ENCODE data around the gene MRPS30.
"Not testable (repeated sequence)": the region's sequence is repeated elsewhere in the genome, so short reads cannot be mapped to it uniquely, and the experiment has no call there.

The MRPS30 gene

GRCh38 chr5:44808435-44809214 is at the start of gene MRPS30:
Gene MRPS30 (plus strand): TSS chr5:44808947. CDS start chr5:44808963, 16 bp downstream.
- DNase-seq: peak; percentile 71 to 96 (median 91)

- no peak for DNase-seq
These were observed 39.4 kb upstream of the MRPS30 start for GRCh38 chr5:44769200-44769876.

GRCh38 chr5:44769877-44770209 is 38.9 kb upstream of the MRPS30 start:
- no peak for DNase-seq

GRCh38 chr5:44770780-44771717 is 37.7 kb upstream of the MRPS30 start:
- no peak for DNase-seq

GRCh38 chr5:44772397-44772796 is 36.4 kb upstream of the MRPS30 start:
- DNase-seq: not testable (repeated sequence)

- peak in 2 of 6 experiments; percentile 11 to 22 for DNase-seq
These were observed 34.4 kb upstream of the MRPS30 start for GRCh38 chr5:44774279-44774880.

- DNase-seq: no peak
These were observed 29.6 kb upstream of the MRPS30 start for GRCh38 chr5:44779167-44779566.

GRCh38 chr5:44783634-44784315 is 25.0 kb upstream of the MRPS30 start:
- DNase-seq: no peak

GRCh38 chr5:44787731-44788130 is 21.0 kb upstream of the MRPS30 start:
- no peak for DNase-seq

- DNase-seq: not testable (repeated sequence)
These were observed 19.3 kb upstream of the MRPS30 start for GRCh38 chr5:44789372-44789995.

- DNase-seq: not testable (repeated sequence)
These were observed 16.6 kb upstream of the MRPS30 start for GRCh38 chr5:44792031-44792673.

GRCh38 chr5:44794371-44794770 is 14.4 kb upstream of the MRPS30 start:
- no peak for DNase-seq

- DNase-seq: no peak
These were observed 13.3 kb upstream of the MRPS30 start for GRCh38 chr5:44795496-44795895.

- no peak for DNase-seq
These were observed 10.9 kb upstream of the MRPS30 start for GRCh38 chr5:44797841-44798240.

- no peak for DNase-seq
These were observed 6.8 kb upstream of the MRPS30 start for GRCh38 chr5:44801992-44802391.

GRCh38 chr5:44806608-44807007 is 2.1 kb upstream of the MRPS30 start:
- no peak for DNase-seq

- DNase-seq: no peak
These were observed 1.5 kb upstream of the MRPS30 start for GRCh38 chr5:44807269-44807668.

GRCh38 chr5:44809215-44809955 is 638 bp downstream of the MRPS30 start:
- DNase-seq: peak in 4 of 6 experiments; percentile 17 to 70 (median 55)

GRCh38 chr5:44809956-44810420 is 1.2 kb downstream of the MRPS30 start:
- no peak for DNase-seq

GRCh38 chr5:44814761-44815160 is 6.0 kb downstream of the MRPS30 start:
- no peak for DNase-seq

Data from stimulated activated naive CD4-positive, alpha-beta T cell (primary cell).